ENCODE results near the gene KMT5B.

GRCh38 chr11:68142028-68142412 lies 71.1 kb downstream of the KMT5B start:
- no peak for TF ChIP-seq POLR2A (IDR thresholded peaks at IDR 0.05)
- no peak for TF ChIP-seq CTCF (IDR thresholded peaks at IDR 0.05)
- TF ChIP-seq EP300 (IDR thresholded peaks at IDR 0.05) = no peak
- no peak for TF ChIP-seq POLR2AphosphoS5 (IDR thresholded peaks at IDR 0.05)

Data from gastroesophageal sphincter (tissue), 3 donors.